Body of pancreas (tissue), 4 donors: Measurements from ENCODE around the gene CUEDC2.
A peak's percentile ranks its signal among the peaks of the same experiment; 100 is the strongest.

Experiments
- CTCF ChIP-seq, 7 experiments: fragments of 450-650 bp in 4 of 7; fragments of 200-600 bp in 3 of 7; sonication (generic) in 3 of 7; IDR thresholded peaks; one replicate each; pipeline ENCODE4 v1.5.1; 2016 to 2019; ENCODE audit warnings: antibody characterized with exemption in 7 of 7
- POLR2A ChIP-seq, 3 donors: fragments of 450-650 bp; IDR thresholded peaks; one replicate each; pipeline ENCODE4 v1.6.1; 2016; ENCODE audit warnings: antibody characterized with exemption in 3 of 3, mild to moderate bottlenecking in 2 of 3

- TF ChIP-seq POLR2A (IDR thresholded peaks at IDR 0.05) (peak in 2 of 3 donors; percentile 61 to 67), CTCF (IDR thresholded peaks at IDR 0.05) (peak in 1 of 7 experiments; percentile 26)
These were observed at the start of gene CUEDC2 for GRCh38 chr10:102432162-102432950.
